Adrenal gland (tissue), 12 donors: ENCODE measurements around the gene ACOT4. TPM values are rescaled to one million over a fixed set of nuclear protein-coding genes. Genes with fewer than 3 reads are reported as not detected.
A peak's percentile ranks its signal among the peaks of the same experiment; 100 is the strongest.
"Not testable (repeated sequence)": the region's sequence is repeated elsewhere in the genome, so short reads cannot be mapped to it uniquely, and the experiment has no call there.

Experiments
- DNase-seq, 7 donors: peaks; one replicate each; pipeline ENCODE4 v3.0.0-alpha.2; 2019 to 2020
- H3K27ac ChIP-seq, 5 donors: fragments of 200-600 bp; sonication (generic) in 4 of 5; 1 replicate in 3 of 5; 2 replicates in 2 of 5; pipeline versions ENCODE4 v1.5.1 to v1.8.0; 2016 to 2020; ENCODE audit warnings: mild to moderate bottlenecking in 1 of 5
- H3K27me3 ChIP-seq: fragments of 200-600 bp; 2 replicates; pipeline ENCODE4 v1.8.0; 2021
- H3K36me3 ChIP-seq, 2 donors: fragments of 200-600 bp; replicated peaks in 1 of 2; 1 replicate in 1 of 2; 2 replicates in 1 of 2; pipeline versions ENCODE4 v1.5.1 to v1.8.0; 2018 to 2022
- H3K4me1 ChIP-seq, 2 donors: fragments of 200-600 bp; replicated peaks in 1 of 2; 1 replicate in 1 of 2; 2 replicates in 1 of 2; pipeline versions ENCODE4 v1.5.1 to v1.8.0; 2018 to 2021
- H3K4me3 ChIP-seq, 4 donors: fragments of 200-600 bp; sonication (generic) in 3 of 4; one replicate each; pipeline ENCODE4 v1.5.1; 2016 to 2018
- H3K9me3 ChIP-seq, 3 donors: fragments of 200-600 bp; sonication (generic) in 1 of 3; replicated peaks in 1 of 3; 1 replicate in 2 of 3; 2 replicates in 1 of 3; pipeline versions ENCODE4 v1.5.1 to v1.8.0; 2016 to 2021
- CTCF ChIP-seq, 6 experiments: fragments of 450-650 bp in 4 of 6; fragments of 200-600 bp in 2 of 6; sonication (generic) in 1 of 6; IDR thresholded peaks; 1 replicate in 5 of 6; 2 replicates in 1 of 6; pipeline versions ENCODE4 v1.5.1 to v1.8.0; 2016 to 2021; ENCODE audit warnings: antibody characterized with exemption in 6 of 6, mild to moderate bottlenecking in 2 of 6, moderate library complexity in 1 of 6
- POLR2A ChIP-seq, 2 donors: fragments of 450-650 bp; IDR thresholded peaks; one replicate each; pipeline ENCODE4 v1.6.1; 2017; ENCODE audit warnings: antibody characterized with exemption in 2 of 2, mild to moderate bottlenecking in 2 of 2, moderate library complexity in 1 of 2
- WGBS, 4 donors: extraction: QIAGEN DNeasy Blood & Tissue Kit in 2 of 4; methylation state at CpG; one replicate each; pipeline versions ENCODE4 v1.1.5 to v1.1.7; 2013 to 2017; 5-methylcytosine and 5-hydroxymethylcytosine counted together
- intact Hi-C, 2 donors: fragments of 100-400 bp; cut with DNase I; formaldehyde crosslinking; loops; one replicate each; pipeline versions ENCODE4 v1.14.1 to v1.15.0; 2022 to 2023
- polyA plus RNA-seq, 3 donors: library from polyadenylated mRNA; stranded (reverse); fragments of 200-250 nt in 2 of 3; fragments of 350-450 nt in 1 of 3; fragmentation: Illumina TruSeq in 1 of 3; extraction: RNeasy Lipid Tissue Mini Kit (QIAGEN cat#74804) in 1 of 3; gene quantifications; one replicate each; pipeline ENCODE4 v1.2.3, GENCODE V29; 2013 to 2014
- total RNA-seq, 9 donors: library from RNA; depleted of rRNA in 4 of 9; stranded (reverse); fragments of >200 nt in 4 of 9; fragments of 120-200 nt in 1 of 9; fragmentation: NEBNext Ultra II Directional in 1 of 9; extraction: Animal tissue kit (Norgen Biotek cat#: 25700) in 1 of 9; gene quantifications; one replicate each; pipeline versions ENCODE4 v1.1.0 to v1.2.4, GENCODE V29; 2013 to 2023
- donor health status: healthy with polysubstance abuse.
- donor health status: Bipolar disorder and iron deficiency.
- donor health status: DM: yes; HTN: yes; CAD: no.
- donor health status: DM: no; HTN: no; CAD: no.
- donor health status: DM: no; HTN: no; CAD: no.
- donor health status: DM: yes; HTN: yes; CAD: no.

ACOT4 gene
- total and polyA plus RNA-seq, 12 donors: 0.72 to 6.7 (median 2.1) TPM

- Histone ChIP-seq H3K27me3 (no peaks in the 10 kb centered on the region), H3K4me3 (peak overlapping the region in 3 of 4 donors; percentile 4 to 56 (median 36)), H3K9me3 (no peaks in the 10 kb centered on the region), H3K4me1 (peaks cover 0 to 6% of the 10 kb centered on the region in 2 donors), H3K36me3 (no peaks in the 10 kb centered on the region), H3K27ac (peak overlapping the region in 4 of 5 donors; percentile 17 to 75 (median 60))
- 15 to 41% (median 18%) methylated on average over 7 to 53 of the region's 53 CpGs for WGBS, 4 donors
- intact Hi-C loops: loop anchor here in 1 of 2 donors (5.0 kb wide), 1 partner anchor 127 kb away; no protein-coding TSS in a partner anchor
- DNase-seq: peak in 4 of 7 donors; percentile 33 to 50 (median 40)
- TF ChIP-seq CTCF (IDR thresholded peaks at IDR 0.05): peak in 2 of 6 experiments; percentile 16 to 20
- no peak for TF ChIP-seq POLR2A (IDR thresholded peaks at IDR 0.05)
These were observed 42.5 kb downstream of the ACOT4 start for GRCh38 chr14:73634011-73634833.

- H3K4me3 ChIP-seq, H3K4me1 ChIP-seq, DNase-seq, H3K27ac ChIP-seq, H3K36me3 ChIP-seq, H3K27me3 ChIP-seq, intact Hi-C loops, H3K9me3 ChIP-seq: not testable (repeated sequence)
- WGBS, 4 donors: 82 to 86% (median 82%) methylated on average over 10 of the region's 10 CpGs
These were observed 44.7 kb downstream of the ACOT4 start for GRCh38 chr14:73636355-73636754.

- Histone ChIP-seq H3K4me1 (peaks cover 0 to 5% of the 10 kb centered on the region in 2 donors), H3K36me3 (no peaks in the 10 kb centered on the region), H3K9me3 (no peaks in the 10 kb centered on the region), H3K27ac (no peak overlapping the region), H3K4me3 (no peak overlapping the region), H3K27me3 (no peaks in the 10 kb centered on the region)
- DNase-seq: no peak
- intact Hi-C loops: no loop called here
- 83 to 91% (median 85%) methylated on average over 5 of the region's 5 CpGs for WGBS, 4 donors
- TF ChIP-seq CTCF (IDR thresholded peaks at IDR 0.05) (no peak), POLR2A (IDR thresholded peaks at IDR 0.05) (no peak)
These were observed 46.2 kb downstream of the ACOT4 start for GRCh38 chr14:73637830-73638229.

GRCh38 chr14:73640796-73641365 is 49.2 kb downstream of the ACOT4 start:
- no peak for TF ChIP-seq POLR2A (IDR thresholded peaks at IDR 0.05)
- no peak for TF ChIP-seq CTCF (IDR thresholded peaks at IDR 0.05)
- intact Hi-C loops: no loop called here
- Histone ChIP-seq H3K27ac (no peak overlapping the region), H3K4me1 (peaks cover 3 to 16% of the 10 kb centered on the region in 2 donors), H3K4me3 (no peak overlapping the region), H3K27me3 (no peaks in the 10 kb centered on the region), H3K9me3 (no peaks in the 10 kb centered on the region), H3K36me3 (no peaks in the 10 kb centered on the region)
- no peak for DNase-seq
- WGBS, 4 donors: 87 to 95% (median 89%) methylated on average over 5 of the region's 5 CpGs
